Stimulated activated CD4-positive, alpha-beta T cell treated with anti-CD3 and anti-CD28 coated beads, TNF-alpha, amount 100 ng/mL, for 24 hours (primary cell): ENCODE results near the gene LCN15.

Source experiments
- DNase-seq, 3 experiments: peaks; one replicate each; pipeline ENCODE4 v3.0.0-alpha.2; 2020; ENCODE audit warnings: low read depth in 3 of 3

The LCN15 gene

GRCh38 chr9:136740971-136741882, 23.1 kb downstream of the LCN15 start:
- DNase-seq: no peak

DNA sequence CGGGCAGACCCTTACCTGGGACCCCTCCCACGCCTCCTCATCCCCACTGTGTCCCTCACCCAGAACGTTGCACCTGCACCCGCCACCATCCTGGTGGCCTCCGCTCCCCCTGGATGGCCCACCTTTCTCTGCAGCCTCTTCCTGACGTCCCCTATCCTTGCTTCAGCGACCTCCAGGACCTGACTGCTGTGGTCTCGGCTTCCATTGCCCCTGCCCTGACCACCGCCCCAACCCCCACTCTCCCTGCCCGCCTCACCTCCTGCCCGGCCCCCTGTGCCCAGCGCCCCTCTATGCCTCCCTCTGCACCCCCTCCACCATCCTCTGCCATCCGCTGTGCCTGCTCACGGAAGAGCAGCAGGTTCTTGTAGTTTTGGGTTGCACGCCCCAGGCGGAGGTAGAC, 23.8 kb downstream of the LCN15 start:
- DNase-seq: no peak

DNA sequence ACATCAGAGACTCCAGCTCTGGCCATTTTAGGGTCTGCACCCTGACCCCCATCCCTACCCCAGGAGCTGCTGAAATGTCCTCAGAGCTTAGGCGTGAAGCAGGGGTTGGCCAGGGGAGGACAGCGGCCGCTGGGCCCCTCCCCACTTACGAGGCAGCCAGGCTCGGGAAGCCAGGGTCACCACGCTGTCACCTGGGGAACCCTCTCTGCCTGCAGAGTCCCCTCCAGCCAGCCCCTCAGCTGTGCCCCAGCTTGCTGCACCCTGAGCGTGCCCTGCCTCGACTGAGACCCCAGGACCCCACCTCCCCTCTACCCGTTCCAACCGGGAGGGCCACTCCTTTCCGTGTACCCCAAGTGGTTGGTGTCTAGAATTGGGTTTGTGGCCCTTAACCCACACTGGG, 24.2 kb downstream of the LCN15 start:
- DNase-seq: no peak

DNA sequence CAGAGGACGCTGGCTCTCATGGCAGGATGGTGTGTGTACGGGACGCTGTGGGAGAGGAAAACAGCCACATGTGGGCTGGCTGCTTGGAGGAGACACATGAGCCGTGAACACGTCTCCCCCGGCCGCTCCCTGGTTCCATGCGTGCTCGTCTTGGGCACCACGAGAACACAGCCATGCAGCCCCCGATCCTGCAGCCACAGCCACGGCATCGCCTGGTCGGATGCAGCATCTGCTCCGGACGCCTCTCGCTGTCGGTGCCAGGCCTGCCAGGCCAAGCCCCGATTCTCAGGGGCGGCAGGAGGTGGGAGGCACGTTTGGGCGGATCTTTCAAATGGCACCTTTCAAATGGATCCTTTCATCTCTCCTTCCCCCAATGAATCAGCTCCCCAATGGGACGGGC, 24.8 kb downstream of the LCN15 start:
- no peak for DNase-seq

- no peak for DNase-seq
Measured at GRCh38 chr9:136738960-136739359, 25.4 kb downstream of the LCN15 start.

DNA sequence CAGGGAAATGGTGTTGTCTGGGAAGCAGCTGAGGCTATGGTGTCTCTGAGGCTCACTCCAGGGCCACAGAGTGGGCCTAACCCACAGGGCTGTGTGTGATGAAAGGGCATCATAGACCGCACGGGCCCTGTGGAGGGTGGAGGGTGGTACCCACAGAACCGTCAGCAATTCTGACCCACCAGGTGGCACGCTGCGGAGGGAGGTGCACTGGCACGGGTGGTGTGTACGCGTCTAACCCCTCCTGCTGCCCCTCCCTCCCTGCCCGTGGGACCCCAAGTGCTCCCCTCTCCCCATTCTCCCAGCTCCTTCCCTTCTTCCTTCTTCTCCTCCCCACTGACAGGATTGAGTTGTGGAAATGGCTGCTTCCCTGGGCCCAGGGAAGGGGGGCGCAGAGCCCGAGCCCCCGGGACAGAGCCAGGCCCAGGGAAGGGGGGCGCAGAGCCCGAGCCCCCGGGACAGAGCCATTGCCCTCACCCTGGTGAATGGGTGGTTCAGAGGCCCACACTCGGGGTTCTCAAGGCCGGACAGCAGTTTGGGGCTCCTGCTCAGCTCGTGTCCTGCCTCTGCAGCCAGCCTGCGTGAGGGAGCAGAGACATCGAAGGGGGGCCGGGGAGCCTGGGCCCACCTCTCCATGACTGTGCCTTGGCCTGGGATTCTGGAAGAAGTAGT, 28.4 kb downstream of the LCN15 start:
- no peak for DNase-seq

DNA sequence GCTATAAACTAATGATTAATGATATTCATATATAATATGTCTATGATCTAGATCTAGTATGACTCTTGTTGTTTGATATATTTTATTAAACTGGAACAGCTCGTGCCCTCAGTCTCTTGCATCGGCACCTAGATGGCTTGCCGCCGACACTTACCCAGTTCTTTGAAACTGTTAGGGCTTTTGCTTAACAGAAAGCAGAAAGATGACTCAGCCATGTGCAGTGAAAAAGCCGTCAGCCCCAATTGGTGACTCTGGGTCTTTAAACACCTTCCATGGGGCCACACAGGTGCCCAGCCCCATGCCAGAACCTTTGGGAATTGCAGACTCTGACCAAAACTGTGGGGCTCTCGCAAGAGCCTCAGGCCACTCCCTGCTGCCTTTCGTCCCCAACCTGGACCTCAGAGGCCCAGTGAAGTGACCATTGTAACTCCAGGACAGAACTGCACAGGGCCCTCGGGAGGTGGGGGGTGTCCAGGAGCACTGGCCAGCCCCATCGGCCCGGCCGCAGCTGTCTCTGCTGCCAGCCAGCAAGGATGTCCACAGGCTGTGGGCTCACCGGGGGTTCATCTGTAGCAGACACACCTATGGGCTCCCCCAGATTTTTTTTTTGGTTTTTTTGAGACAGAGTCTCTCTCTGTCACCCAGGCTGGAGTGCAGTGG, 29.4 kb downstream of the LCN15 start:
- DNase-seq: no peak

DNA sequence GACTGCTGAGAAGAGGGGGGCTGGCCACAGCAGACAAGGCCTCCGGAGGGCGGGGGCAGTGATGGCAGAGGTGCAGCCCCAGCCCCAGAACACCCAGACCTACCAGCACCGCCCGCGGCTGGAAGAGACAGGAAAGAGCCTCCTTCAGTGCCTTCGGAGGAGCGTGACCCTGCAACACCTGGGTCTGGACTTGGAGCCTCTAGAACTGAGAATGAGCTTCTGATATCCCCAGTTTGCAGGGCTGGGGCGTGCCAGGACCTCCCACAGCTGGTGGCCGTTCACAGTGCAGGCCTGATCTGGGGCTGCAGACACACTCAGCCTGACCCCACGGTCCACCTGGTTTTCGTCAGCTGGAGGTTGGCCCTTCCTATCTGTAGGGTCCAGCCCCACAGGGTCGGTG, 30.7 kb downstream of the LCN15 start:
- no peak for DNase-seq

DNA sequence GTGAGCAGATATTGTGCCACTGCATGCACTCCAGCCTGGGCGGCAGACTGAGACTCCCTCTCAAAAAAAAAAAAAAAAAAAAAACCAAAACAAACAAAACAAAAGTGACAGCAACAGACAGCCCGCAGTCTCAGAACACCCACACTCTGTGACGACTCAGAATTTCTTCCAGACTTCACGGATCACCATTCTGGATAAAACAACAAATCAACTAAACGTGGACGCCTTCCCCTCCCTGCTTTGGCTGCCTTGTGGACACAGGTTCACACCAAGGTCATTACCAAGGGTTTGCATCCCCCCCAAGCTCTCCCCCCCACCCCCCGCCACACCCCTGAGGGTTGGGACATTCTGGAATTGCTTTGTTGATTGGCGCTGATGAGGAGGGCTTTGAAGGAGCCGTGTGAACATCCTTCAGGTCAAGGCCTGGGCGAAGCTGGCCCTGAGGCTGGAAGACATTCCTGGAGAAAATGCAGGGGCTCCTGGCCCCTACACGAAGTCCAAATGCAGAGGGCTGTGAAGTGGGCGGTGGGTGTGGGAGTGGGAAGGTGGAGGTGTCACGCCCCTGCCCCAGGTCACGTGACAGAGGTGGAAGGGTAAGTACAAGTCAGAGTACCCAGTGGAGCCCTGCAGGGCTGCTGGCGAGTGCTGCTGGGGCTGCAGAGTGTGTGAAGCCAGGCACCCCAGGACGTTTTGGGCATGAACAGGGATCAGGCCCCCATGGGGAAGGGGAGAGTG, 31.7 kb downstream of the LCN15 start:
- DNase-seq: no peak

DNA sequence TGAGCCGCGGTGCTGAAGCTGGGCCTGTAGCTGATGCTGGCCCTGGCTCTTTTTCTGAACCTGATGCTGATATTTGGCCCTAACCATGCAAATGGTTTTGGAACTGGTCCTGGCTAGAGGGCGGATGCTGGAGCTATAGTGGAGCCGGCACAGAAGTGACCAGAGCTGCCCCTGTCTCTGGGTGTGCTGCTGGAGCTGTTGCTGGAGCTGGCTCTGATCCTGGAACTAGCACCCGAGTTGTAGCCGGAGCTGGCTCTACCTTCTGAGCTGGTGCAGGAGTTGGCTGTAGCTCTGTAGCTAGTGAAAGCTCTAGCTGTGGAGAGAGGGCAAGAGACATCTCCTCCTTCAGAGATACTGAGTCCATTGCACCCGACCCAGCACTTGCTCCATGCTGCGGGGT, 34.4 kb downstream of the LCN15 start:
- no peak for DNase-seq

DNA sequence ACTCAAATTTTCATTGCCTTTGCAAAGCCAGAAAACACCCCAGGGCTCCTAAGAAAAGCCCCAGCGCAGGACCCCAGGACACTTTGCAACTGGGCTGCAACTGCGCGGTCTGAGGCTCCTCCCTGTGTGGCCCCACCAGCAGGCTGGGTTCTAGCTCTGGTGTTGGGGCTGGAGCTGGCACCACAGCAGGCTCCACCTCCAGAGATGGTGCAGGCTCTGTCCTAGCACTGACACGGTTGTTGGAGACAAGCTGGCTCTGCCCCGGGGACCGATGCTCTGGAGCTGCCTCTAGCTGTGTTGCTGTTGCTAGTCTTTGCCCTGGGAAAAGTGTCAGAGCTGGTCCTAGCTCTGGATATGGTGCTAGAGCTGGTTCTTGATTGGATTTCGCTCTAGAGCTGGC, 35.2 kb downstream of the LCN15 start:
- no peak for DNase-seq

GRCh38 chr9:136728548-136729123, 35.7 kb downstream of the LCN15 start:
- DNase-seq: no peak

GRCh38 chr9:136728080-136728547, 36.2 kb downstream of the LCN15 start:
- DNase-seq: peak; percentile 85 to 90 (median 87)

GRCh38 chr9:136726631-136727191, 37.6 kb downstream of the LCN15 start:
- no peak for DNase-seq

DNA sequence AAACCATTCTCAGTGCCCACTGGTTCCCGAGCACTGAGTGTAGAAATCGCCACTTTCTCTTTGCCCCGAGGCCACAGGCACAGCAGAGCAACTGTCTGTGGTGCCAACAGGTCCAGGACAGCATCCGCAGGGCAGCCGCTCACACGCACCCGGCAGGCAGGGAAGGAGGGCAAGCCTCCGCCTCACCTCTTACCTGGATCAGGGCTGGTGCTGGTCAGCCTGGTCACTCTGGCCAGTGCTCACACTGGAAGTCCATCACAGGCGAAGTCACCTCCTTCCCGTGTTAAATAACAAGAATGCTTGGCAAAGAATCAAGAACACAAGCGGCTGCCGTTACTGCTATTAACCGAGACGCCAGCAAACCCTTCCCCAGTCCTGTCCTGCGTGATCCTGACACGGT, 38.2 kb downstream of the LCN15 start:
- DNase-seq: no peak

- no peak for DNase-seq
Measured at GRCh38 chr9:136725612-136726011, 38.7 kb downstream of the LCN15 start.

- DNase-seq: no peak
Measured at GRCh38 chr9:136724772-136725171, 39.5 kb downstream of the LCN15 start.

DNA sequence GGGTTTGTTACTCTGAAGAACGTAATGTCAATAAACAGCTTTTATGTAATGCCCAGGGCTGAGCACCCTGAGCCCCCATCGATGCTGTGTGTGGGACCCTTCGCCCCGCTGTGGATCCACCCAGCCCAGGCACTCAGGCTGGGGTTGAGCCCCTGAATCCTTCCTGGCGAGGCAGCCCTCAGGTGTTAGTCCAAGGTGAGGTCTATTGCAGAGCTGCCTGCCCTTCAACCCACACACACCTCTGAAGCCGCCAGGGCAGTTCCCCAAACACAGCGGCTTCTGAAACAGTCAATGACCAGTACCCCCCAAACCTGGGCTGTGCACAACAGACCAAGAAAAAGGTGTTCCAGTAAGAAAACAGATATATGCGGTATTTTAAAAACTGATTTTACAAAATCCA, 40.3 kb downstream of the LCN15 start:
- no peak for DNase-seq

DNA sequence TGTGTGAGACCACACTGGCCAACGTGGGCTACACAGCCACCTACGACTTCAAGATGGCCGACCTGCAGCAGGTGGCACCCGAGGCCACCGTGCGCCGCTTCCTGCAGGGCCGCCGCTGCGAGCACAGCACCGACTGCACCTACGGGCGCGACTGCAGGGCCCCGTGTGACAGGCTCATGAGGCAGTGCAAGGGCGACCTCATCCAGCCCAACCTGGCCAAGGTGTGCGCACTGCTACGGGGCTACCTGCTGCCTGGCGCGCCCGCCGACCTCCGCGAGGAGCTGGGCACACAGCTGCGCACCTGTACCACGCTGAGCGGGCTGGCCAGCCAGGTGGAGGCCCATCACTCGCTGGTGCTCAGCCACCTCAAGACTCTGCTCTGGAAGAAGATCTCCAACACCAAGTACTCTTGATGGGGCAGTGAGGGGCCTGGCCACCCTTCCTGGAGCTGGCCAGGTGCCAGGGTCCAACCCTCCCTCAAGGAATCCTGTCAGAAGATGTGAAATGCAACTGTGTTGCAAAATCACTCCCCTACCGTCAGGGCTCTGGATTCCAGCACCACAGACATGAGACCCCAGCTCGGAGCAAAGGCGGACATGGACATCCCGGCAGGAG, 40.8 kb downstream of the LCN15 start:
- no peak for DNase-seq

GRCh38 chr9:136722969-136723356, 41.4 kb downstream of the LCN15 start:
- no peak for DNase-seq
